Activated CD4-positive, CD25-positive, alpha-beta regulatory T cell treated with anti-CD3 and anti-CD28 coated beads, Interleukin-2, amount 50 U/mL, for 24 hours (primary cell): ENCODE data around the gene NAV2.
"Not testable (repeated sequence)": the region's sequence is repeated elsewhere in the genome, so short reads cannot be mapped to it uniquely, and the experiment has no call there.

Source experiments
- ATAC-seq, 2 donors: fragments of 150-1000 bp; cut with Tn5 transposase; one replicate each; pipeline ENCODE4 v1.10.0; 2021; ENCODE audit warnings: mild to moderate bottlenecking in 1 of 2, moderate library complexity in 1 of 2

Gene NAV2

DNA sequence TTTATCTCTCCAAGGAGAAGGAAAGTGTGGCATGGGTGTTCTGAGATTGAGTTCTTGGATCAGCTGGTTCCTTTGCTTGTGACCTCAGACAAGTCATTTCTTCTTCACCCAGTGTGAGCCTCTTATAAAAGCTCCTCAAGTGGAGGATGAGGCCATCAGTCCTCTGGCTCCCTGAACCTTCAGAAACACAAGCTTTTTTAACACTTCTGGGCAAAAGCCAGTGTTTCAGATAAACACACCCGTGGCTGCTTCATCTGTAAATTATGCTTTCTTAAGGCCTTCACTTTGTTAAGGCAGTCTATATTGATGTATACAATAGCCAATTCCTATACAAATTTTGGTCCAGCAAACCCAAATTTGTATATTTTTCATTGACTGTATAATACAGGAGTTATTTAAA, 267.8 kb downstream of the NAV2 start:
- ATAC-seq = no peak

GRCh38 chr11:19980957-19981669, 268.5 kb downstream of the NAV2 start:
- no peak for ATAC-seq

- no peak for ATAC-seq
Observed at GRCh38 chr11:19982774-19983495, 270.3 kb downstream of the NAV2 start.

GRCh38 chr11:19984048-19984742, 271.6 kb downstream of the NAV2 start:
- ATAC-seq = no peak

GRCh38 chr11:19985111-19985510, 272.5 kb downstream of the NAV2 start:
- no peak for ATAC-seq

DNA sequence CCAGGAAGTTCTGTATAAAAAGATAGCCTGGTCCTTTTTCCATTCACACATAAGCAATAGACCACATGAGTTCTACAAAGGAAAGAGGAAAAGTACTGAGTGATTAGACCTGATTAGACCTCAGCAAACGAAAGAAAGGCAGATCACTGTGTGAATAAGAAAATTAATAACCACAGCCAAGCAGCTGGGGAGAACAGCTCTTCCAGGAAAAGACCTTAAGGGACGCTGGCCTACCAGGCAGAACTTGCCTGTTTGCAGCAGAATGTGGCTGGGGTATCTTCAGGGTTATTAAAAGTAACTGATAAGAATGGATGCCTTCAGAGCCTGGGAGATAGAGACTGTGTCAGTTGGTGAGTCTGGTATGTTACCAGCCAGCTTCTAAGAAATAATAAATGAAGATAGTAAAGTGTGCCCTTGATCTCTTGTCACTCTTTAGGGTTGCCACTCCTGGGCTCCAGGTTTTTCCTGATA, 274.7 kb downstream of the NAV2 start:
- no peak for ATAC-seq

DNA sequence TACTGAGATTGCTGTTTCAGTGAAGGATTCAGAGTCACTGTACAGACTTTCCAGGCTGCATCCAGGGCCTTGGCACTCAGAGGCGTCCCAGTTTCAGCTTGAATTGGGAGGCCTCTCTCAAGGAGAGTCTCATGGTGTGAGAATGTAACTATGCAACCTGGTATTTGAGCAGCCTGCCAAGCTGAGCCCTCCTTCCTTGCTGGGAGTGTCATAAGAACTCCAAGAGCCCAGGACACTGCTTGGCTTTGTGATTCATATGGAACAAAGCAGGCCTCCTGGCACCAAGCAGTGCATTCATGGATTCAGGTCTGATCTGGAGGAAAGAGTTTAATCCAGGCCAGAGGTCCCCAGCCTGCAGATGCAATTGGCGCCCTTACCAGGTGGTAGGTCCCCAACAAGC, 276.0 kb downstream of the NAV2 start:
- ATAC-seq = no peak

- ATAC-seq = no peak
Observed at GRCh38 chr11:19989191-19989590, 276.6 kb downstream of the NAV2 start.

DNA sequence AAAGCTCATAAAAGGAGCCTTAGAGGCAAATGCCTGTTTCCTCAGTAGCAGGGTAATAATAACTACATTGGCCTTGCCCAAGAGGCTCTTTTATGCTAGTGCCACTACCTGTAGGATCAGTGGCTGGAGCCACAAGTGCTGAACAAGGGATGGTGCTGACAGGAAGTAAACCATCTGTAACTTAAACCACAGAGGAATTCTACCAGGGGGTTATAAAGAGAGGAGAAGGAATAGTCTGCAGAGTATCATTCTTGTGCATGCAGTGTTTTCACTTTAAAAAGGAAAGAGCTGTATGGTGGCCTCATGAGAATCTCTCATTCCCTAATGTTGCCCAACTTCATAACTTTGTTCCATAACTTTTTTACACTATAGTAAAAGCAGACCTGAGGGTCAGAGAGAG, 279.5 kb downstream of the NAV2 start:
- ATAC-seq = no peak

DNA sequence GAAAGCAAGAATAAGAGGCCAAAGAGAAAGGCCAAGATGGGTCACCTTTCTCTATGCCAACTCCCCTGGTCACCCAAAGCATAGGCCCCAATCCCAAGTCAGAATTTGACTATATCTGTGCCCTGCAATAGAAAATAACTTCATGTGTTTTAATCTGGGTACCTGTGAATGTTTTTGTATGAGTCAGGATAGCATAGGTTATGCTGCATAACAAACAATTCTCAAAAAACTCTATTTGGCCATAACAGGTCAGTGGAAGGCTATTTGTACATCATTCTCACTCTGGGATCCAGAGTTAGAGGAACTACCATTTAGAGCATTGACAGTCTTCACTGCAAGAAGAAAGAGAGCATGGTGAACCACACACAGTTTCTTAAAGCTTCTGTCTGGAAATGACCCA, 280.4 kb downstream of the NAV2 start:
- ATAC-seq = no peak

DNA sequence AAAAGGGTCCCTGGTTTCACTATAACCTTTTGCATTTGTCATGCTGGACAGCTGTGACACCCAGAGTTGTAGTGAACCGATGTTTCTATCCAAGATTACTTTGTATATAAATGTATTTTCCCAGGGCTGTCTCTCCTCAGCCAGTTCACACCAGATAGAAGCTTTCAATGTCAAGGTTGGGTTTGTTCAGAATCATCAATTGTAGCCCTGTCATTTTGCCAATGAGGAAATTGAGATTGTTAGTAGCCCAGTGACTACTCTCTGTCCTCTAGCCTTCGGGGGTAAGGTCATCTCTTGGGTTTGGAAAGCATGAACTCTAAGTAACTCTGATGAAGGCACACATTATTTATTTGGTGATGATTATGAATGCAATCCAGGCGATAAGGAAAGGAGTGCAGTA, 282.0 kb downstream of the NAV2 start:
- no peak for ATAC-seq

- no peak for ATAC-seq
Observed at GRCh38 chr11:19995145-19995544, 282.5 kb downstream of the NAV2 start.

DNA sequence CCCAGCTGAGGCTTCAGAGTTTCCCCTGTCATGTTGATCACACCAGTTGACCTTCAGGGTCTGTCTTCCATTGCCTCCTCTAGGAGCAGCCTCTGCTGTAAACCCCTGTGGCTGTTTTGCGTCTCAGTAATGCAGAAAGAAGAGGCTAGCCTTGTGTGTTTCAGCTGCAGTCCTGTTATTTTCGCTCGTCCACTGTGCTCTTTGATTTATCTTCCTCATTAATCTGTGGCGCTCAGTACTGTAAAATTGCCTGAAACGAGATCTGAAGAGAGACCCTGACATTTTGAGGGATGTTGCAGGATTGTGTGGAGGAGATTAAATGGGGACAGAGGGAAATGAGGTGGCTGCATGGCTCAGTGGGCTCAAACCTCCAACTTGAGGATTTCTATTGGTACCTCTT, 283.9 kb downstream of the NAV2 start:
- no peak for ATAC-seq

DNA sequence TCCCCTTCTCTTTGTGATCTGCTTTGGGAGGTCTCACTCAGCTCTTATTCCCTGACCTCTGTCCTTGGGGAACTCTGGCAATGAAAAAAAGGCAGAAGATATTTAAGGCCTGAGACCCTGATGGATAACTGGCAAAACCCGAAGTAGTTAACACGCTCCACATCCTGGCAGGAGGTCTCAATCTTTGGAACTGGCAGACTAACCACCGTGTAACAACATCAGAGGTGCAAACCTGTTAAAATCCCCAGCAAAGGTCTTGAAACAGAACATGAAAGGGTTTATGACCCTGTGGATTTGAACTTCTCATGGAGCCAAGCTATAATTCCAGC, 287.3 kb downstream of the NAV2 start:
- no peak for ATAC-seq

GRCh38 chr11:20000351-20001134, 287.9 kb downstream of the NAV2 start:
- no peak for ATAC-seq

DNA sequence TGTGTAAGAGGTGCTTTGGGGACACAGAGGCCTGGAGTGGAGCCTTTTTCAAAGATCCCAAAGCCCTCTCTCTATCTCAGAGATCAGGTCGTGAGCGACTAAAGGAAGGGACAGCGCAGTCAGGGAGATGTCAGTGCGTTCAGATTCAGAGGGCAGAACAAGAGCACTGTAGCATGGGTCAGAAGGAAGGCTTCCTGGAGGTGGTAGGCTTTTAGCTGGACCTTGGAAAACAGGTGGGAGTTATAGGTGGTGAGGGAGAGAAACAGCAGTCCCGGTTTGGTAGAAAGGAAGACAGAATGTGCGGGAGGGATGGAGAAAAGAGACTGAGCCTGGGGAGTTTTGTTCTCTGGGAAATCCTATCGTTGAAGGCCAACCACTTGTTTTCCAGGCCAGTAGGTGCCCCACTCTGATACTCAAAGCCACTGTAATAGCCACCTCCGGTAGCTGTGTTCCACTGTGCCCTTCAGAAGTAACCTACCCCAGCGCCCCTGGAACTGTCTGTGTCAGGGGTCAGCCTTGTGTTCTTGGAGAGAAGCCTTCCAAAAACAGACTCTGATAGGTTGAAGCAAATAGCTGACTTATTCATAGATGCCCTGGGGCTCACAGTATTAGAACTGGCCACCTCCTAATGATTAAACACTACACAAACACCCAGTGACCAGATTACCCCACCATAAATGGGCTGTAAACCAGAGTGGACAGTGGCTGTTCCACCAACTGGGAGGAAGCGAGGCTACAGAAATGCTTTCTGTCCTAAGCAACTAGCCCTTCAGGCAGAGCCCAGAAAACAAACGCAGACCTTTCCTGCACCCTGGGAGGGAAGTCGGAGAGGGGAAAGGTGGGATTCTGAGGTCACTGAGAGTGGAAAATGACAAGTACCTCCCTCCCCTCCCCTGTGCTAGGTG, 289.9 kb downstream of the NAV2 start:
- ATAC-seq = no peak

DNA sequence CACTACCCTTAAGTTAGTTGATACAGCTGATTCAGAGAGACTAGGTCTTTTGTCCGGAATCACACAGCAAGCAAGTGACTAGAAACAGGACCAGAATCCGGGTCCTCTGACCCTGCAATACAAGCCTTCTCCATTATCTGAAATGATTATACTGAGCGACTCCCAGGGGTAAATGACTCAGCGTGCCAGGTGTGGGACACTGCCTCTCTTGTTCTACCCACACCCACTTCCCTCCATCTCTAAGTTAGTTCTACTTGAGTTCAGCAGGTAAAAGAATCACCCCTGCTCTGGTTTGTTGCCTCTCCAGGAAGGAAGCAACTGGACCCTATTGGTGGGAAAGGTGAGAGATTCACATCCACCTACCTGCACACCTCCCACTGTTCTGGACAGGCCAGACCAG, 290.7 kb downstream of the NAV2 start:
- ATAC-seq = no peak

- ATAC-seq = no peak
Observed at GRCh38 chr11:20004866-20005265, 292.2 kb downstream of the NAV2 start.

GRCh38 chr11:20005747-20006146, 293.1 kb downstream of the NAV2 start:
- no peak for ATAC-seq

- not testable (repeated sequence) for ATAC-seq
Observed at GRCh38 chr11:20006618-20007017, 294.0 kb downstream of the NAV2 start.

GRCh38 chr11:20007386-20007785, 294.7 kb downstream of the NAV2 start:
- no peak for ATAC-seq
